Measurements from ENCODE around the gene RGS6.

Gene RGS6

GRCh38 chr14:72559202-72559601 is 627.0 kb downstream of the RGS6 start:
- FAIRE-seq (no peak), DNase-seq (ENCODE audit: insufficient read length) (no peak)
- TF ChIP-seq POLR2AphosphoS5 (IDR thresholded peaks at IDR 0.05; ENCODE audit: low read depth, low read length) (no peak), POLR2A (IDR thresholded peaks at IDR 0.05; ENCODE audit: low read depth, low read length) (no peak), TAF1 (IDR thresholded peaks at IDR 0.05; ENCODE audit: borderline replicate concordance, low read depth, low read length) (no peak)

DNA sequence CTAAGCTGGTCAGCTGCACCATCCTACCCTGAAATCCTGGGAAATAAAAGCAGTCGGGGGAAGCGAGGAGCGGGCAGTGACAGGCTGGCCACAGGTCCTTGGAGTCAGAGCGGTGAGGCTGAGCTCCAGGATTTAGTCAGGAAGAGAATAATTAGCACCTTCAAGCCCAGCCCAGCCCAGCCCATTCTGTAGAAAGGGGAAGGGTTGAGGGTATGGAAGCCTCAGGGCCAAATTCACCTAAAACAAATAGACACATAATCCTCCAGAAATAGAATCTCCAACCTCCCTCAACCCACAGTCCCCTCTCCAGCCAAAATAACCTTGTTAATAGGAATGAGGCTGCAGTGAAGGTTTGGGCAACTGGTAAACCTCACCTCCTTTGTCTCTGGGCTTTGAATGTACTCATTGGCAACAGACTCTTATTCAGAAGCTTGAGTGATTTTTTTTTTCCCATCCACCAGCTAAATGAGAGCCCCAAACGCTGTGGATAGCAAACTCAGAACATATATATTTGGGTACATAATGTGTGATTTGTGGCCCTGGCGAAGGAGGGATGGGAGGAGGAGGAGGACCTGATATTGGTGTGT is 627.5 kb downstream of the RGS6 start:
- FAIRE-seq (no peak), DNase-seq (ENCODE audit: insufficient read length) (no peak)
- TF ChIP-seq TAF1 (IDR thresholded peaks at IDR 0.05; ENCODE audit: borderline replicate concordance, low read depth, low read length) (no peak), POLR2A (IDR thresholded peaks at IDR 0.05; ENCODE audit: low read depth, low read length) (no peak), POLR2AphosphoS5 (IDR thresholded peaks at IDR 0.05; ENCODE audit: low read depth, low read length) (no peak)

DNA sequence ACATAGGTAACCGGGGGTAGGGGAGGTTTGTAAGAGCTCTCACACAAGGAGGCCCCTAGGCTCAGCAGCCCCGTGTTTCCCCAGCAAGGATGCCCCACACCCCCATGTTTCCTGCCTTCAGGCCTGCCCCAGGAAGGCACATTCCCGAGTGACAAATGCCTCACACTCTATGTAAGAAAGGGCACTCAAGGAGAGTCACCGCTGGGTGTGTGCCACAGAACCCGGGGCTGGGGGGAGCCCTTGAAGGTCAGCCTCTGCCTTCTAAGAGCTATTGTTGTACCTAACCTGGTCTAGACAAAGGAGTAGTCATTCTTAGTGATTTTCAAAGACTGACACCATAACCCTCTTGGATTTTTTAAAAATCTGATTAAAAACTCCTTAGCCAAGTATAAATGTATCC is 628.1 kb downstream of the RGS6 start:
- FAIRE-seq (no peak), DNase-seq (ENCODE audit: insufficient read length) (no peak)
- TF ChIP-seq POLR2A (IDR thresholded peaks at IDR 0.05; ENCODE audit: low read depth, low read length) (no peak), TAF1 (IDR thresholded peaks at IDR 0.05; ENCODE audit: borderline replicate concordance, low read depth, low read length) (no peak), POLR2AphosphoS5 (IDR thresholded peaks at IDR 0.05; ENCODE audit: low read depth, low read length) (no peak)

- DNase-seq (ENCODE audit: insufficient read length) (no peak), FAIRE-seq (no peak)
- TF ChIP-seq POLR2AphosphoS5 (IDR thresholded peaks at IDR 0.05; ENCODE audit: low read depth, low read length) (no peak), TAF1 (IDR thresholded peaks at IDR 0.05; ENCODE audit: borderline replicate concordance, low read depth, low read length) (no peak), POLR2A (IDR thresholded peaks at IDR 0.05; ENCODE audit: low read depth, low read length) (no peak)
These were observed 628.8 kb downstream of the RGS6 start for GRCh38 chr14:72560889-72561493.

GRCh38 chr14:72562300-72562699 is 630.1 kb downstream of the RGS6 start:
- DNase-seq (ENCODE audit: insufficient read length) (no peak), FAIRE-seq (no peak)
- TF ChIP-seq POLR2A (IDR thresholded peaks at IDR 0.05; ENCODE audit: low read depth, low read length) (no peak), POLR2AphosphoS5 (IDR thresholded peaks at IDR 0.05; ENCODE audit: low read depth, low read length) (no peak), TAF1 (IDR thresholded peaks at IDR 0.05; ENCODE audit: borderline replicate concordance, low read depth, low read length) (no peak)

DNA sequence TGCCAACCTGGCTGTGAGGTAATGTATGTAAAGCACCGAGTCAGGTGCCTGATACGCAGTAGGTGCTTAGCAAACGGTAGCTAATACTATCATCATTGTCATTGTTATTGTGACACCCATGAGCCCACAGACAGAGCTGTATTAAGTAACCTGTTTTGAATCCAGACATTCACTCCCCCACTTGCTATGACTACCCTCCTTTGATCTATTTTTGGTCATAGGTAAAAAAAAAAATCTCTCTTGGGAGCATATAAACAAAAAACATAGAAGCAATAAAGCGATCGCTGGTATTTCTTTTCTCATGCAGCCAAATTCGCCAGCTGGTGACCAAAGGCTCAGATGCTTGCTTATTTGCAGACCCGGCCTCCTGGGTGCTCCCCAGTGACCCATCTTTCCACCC is 631.4 kb downstream of the RGS6 start:
- TF ChIP-seq POLR2A (IDR thresholded peaks at IDR 0.05; ENCODE audit: low read depth, low read length): no peak
- TF ChIP-seq POLR2AphosphoS5 (IDR thresholded peaks at IDR 0.05; ENCODE audit: low read depth, low read length): no peak
- TF ChIP-seq TAF1 (IDR thresholded peaks at IDR 0.05; ENCODE audit: borderline replicate concordance, low read depth, low read length): no peak
- no peak for DNase-seq (ENCODE audit: insufficient read length)
- FAIRE-seq: no peak

DNA sequence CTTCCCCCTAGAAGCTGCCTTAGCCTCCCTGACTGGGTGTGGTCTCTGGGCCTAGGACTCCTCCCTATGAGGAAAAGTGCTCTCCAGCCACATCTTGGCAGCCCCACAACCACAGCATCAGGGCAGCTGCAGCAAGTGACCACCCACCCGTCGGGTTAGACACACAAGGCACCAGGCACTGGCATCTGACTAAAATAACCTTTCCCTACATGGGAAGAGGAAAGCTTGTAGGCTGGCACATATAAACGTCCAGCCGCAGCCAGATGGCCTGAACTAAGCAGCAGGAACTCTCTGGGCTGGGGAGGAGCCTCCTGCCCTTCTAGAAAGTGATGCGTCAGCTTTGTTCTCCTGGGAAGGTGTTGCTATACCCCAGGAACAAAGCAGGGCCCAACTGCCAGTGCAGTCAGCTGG is 632.9 kb downstream of the RGS6 start:
- DNase-seq (ENCODE audit: insufficient read length) (no peak), FAIRE-seq (no peak)
- no peak for TF ChIP-seq POLR2A (IDR thresholded peaks at IDR 0.05; ENCODE audit: low read depth, low read length)
- TF ChIP-seq POLR2AphosphoS5 (IDR thresholded peaks at IDR 0.05; ENCODE audit: low read depth, low read length): no peak
- TF ChIP-seq TAF1 (IDR thresholded peaks at IDR 0.05; ENCODE audit: borderline replicate concordance, low read depth, low read length): no peak

DNA sequence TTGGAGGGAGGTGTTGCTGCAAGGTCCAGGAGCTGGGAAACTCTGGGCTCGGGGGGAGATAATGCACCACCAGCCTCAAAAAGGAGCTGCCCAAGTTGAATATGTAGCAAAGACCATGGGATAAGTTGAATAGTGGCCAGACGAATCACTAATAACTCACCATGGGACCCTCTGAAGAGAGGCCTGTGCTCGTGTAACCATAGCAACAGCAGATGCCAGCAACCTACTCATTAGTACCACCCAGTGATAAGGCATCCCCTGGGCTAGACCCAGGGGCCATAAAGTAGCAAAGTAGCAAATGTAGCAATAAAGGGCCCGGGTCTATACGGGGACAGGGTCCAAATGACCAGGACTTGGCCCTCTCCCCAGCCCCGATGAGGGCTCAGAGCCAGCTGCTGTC is 633.7 kb downstream of the RGS6 start:
- TF ChIP-seq TAF1 (IDR thresholded peaks at IDR 0.05; ENCODE audit: borderline replicate concordance, low read depth, low read length): no peak
- TF ChIP-seq POLR2AphosphoS5 (IDR thresholded peaks at IDR 0.05; ENCODE audit: low read depth, low read length): no peak
- no peak for TF ChIP-seq POLR2A (IDR thresholded peaks at IDR 0.05; ENCODE audit: low read depth, low read length)
- DNase-seq (ENCODE audit: insufficient read length): no peak
- no peak for FAIRE-seq

GRCh38 chr14:72567226-72567625 is 635.0 kb downstream of the RGS6 start:
- FAIRE-seq (no peak), DNase-seq (ENCODE audit: insufficient read length) (no peak)
- TF ChIP-seq POLR2A (IDR thresholded peaks at IDR 0.05; ENCODE audit: low read depth, low read length) (no peak), POLR2AphosphoS5 (IDR thresholded peaks at IDR 0.05; ENCODE audit: low read depth, low read length) (no peak), TAF1 (IDR thresholded peaks at IDR 0.05; ENCODE audit: borderline replicate concordance, low read depth, low read length) (no peak)

- DNase-seq (ENCODE audit: insufficient read length) (no peak), FAIRE-seq (no peak)
- TF ChIP-seq POLR2A (IDR thresholded peaks at IDR 0.05; ENCODE audit: low read depth, low read length) (no peak), POLR2AphosphoS5 (IDR thresholded peaks at IDR 0.05; ENCODE audit: low read depth, low read length) (no peak), TAF1 (IDR thresholded peaks at IDR 0.05; ENCODE audit: borderline replicate concordance, low read depth, low read length) (no peak)
These were observed 636.2 kb downstream of the RGS6 start for GRCh38 chr14:72568296-72568992.

DNA sequence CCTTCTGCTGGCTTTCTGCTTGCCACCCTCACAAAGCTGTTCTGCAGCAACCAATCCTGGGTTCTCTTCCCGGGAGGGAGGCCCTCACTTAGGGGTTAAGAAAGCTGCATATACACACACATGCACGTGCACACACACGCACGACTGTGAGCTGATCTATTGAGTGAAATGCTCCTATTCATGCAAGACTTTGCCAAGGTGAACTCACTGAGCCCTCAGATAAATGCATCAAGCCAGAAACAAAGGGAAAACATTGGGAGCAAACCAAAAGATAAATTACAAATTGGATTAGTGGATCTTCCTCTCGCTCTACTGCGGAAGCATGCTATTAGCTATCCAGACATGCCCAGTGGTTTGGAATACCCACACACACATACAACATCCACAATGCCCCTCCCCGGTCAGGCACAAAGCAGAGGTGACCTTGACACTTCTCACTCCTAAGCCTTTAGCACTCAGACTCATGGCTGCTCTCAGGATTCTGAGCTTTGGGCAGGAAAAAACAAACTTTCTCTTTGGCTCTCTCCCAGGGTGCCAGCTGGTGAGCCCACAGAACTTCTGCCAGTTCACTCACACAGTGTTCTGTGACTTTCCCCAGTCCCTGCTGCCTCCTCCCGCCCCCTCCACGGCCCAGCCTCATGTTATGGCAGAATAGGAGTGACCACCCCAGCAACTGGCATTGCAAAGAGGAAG is 641.6 kb downstream of the RGS6 start:
- no peak for FAIRE-seq
- no peak for TF ChIP-seq TAF1 (IDR thresholded peaks at IDR 0.05; ENCODE audit: borderline replicate concordance, low read depth, low read length)
- no peak for DNase-seq (ENCODE audit: insufficient read length)

Data from GM12892 (cell line).